H1 (cell line): ENCODE data around the gene CTCF. TPM values are rescaled to one million over a fixed set of nuclear protein-coding genes. Genes with fewer than 3 reads are reported as not detected.

Source experiments
- CTCF ChIA-PET: fragments of 300-600 bp; sonication (Branson Sonifier 250); formaldehyde crosslinking; loops from one replicate; lab custom pipeline; 2021; ENCODE audit not compliant: partially characterized antibody; lab: Charles Lee
- POLR2A ChIA-PET: fragments of 300-600 bp; sonication (Branson Sonifier 250); formaldehyde crosslinking; loops from one replicate; lab custom pipeline; 2021; ENCODE audit warnings: inconsistent platforms; ENCODE audit not compliant: partially characterized antibody; lab: Charles Lee
- DNase-seq, 2 experiments: peaks; one replicate each; pipeline versions ENCODE4 v3.0.0 to v3.0.0-alpha.2; 2010 to 2022; ENCODE audit warnings: low spot score in 2 of 2, low read depth in 1 of 2, mixed read lengths in 1 of 2
- FAIRE-seq: peaks from 2 replicates; lab custom pipeline; 2011; peaks lifted over from hg19 to GRCh38; lab: Jason Lieb, UNC
- H2AFZ ChIP-seq: 2 replicates; pipeline ENCODE4 v1.8.1; 2012; ENCODE audit warnings: low read length, inconsistent platforms
- H2AK5ac ChIP-seq: 2 replicates; pipeline ENCODE4 v1.6.1; 2013; ENCODE audit warnings: low read depth, low read length
- H2BK120ac ChIP-seq: replicated peaks from 2 replicates; pipeline ENCODE3; 2013; ENCODE audit warnings: low read depth, low read length, inconsistent platforms
- H2BK12ac ChIP-seq: 2 replicates; pipeline ENCODE4 v1.6.1; 2013; ENCODE audit warnings: low read depth, low read length
- H2BK15ac ChIP-seq: 2 replicates; pipeline ENCODE4 v1.6.1; 2013; ENCODE audit warnings: low read length
- H2BK20ac ChIP-seq: 2 replicates; pipeline ENCODE4 v1.6.1; 2013; ENCODE audit warnings: low read length
- H2BK5ac ChIP-seq: 2 replicates; pipeline ENCODE4 v1.6.1; 2013; ENCODE audit warnings: low read depth, low read length
- H3K14ac ChIP-seq: 2 replicates; pipeline ENCODE4 v1.6.1; 2013; ENCODE audit warnings: inconsistent platforms; ENCODE audit not compliant: insufficient read length
- H3K18ac ChIP-seq: 2 replicates; pipeline ENCODE4 v1.6.1; 2013; ENCODE audit warnings: low read length; ENCODE audit errors: extremely low read depth
- H3K23ac ChIP-seq: 2 replicates; pipeline ENCODE4 v1.6.1; 2013; ENCODE audit warnings: inconsistent platforms; ENCODE audit not compliant: insufficient read length
- H3K23me2 ChIP-seq: 2 replicates; pipeline ENCODE4 v1.6.1; 2013; ENCODE audit warnings: low read depth, low read length
- H3K27ac ChIP-seq: 2 replicates; pipeline ENCODE4 v1.6.1; 2011; ENCODE audit warnings: low read depth, low read length, inconsistent platforms
- H3K27me3 ChIP-seq, 4 experiments: replicated peaks in 1 of 4; 1 replicate in 1 of 4; 2 replicates in 3 of 4; pipeline versions ENCODE4 v1.6.1 to v1.8.1; 2011 to 2013; ENCODE audit warnings: low read length in 3 of 4, mild to moderate bottlenecking in 3 of 4, inconsistent platforms in 2 of 4, mixed read lengths in 2 of 4, moderate library complexity in 1 of 4; ENCODE audit not compliant: control insufficient read depth in 3 of 4, insufficient read depth in 3 of 4; ENCODE audit errors: extremely low read depth in 1 of 4
- H3K36me3 ChIP-seq, 4 experiments: 2 replicates each; pipeline versions ENCODE4 v1.6.1 to v1.8.1; 2011 to 2013; ENCODE audit warnings: mild to moderate bottlenecking in 4 of 4, low read length in 3 of 4, moderate library complexity in 2 of 4, control low read depth in 1 of 4, inconsistent platforms in 1 of 4; ENCODE audit not compliant: insufficient read depth in 4 of 4, control insufficient read depth in 2 of 4
- H3K4ac ChIP-seq: replicated peaks from 2 replicates; pipeline ENCODE3; 2013; ENCODE audit warnings: low read length, low read depth, mixed read lengths, inconsistent platforms; ENCODE audit not compliant: insufficient read length
- H3K4me1 ChIP-seq, 4 experiments: replicated peaks in 1 of 4; 1 replicate in 1 of 4; 2 replicates in 3 of 4; pipeline versions ENCODE4 v1.6.1 to v1.8.1; 2011 to 2013; ENCODE audit warnings: low read length in 3 of 4, inconsistent platforms in 2 of 4, mixed read lengths in 1 of 4; ENCODE audit not compliant: insufficient read depth in 4 of 4, control insufficient read depth in 3 of 4
- H3K4me2 ChIP-seq, 2 experiments: 2 replicates each; pipeline versions ENCODE4 v1.6.1 to v1.8.1; 2011 to 2013; ENCODE audit warnings: low read depth in 2 of 2, low read length in 2 of 2, control low read depth in 1 of 2, inconsistent platforms in 1 of 2, mild to moderate bottlenecking in 1 of 2; ENCODE audit not compliant: insufficient read depth in 1 of 2
- H3K4me3 ChIP-seq, 4 experiments: fragments of 200-600, 300-600 bp in 1 of 4; sonication (generic), shearing (Covaris generic), sonication (Bioruptor Twin) in 1 of 4; 2 replicates each; pipeline versions ENCODE4 v1.5.1 to v1.8.1; 2011 to 2016; ENCODE audit warnings: low read length in 4 of 4, low read depth in 3 of 4, control low read depth in 2 of 4, inconsistent platforms in 2 of 4, mild to moderate bottlenecking in 2 of 4, mixed read lengths in 1 of 4, moderate library complexity in 1 of 4; ENCODE audit not compliant: insufficient read depth in 2 of 4; ENCODE audit errors: extremely low read depth in 1 of 4
- H3K56ac ChIP-seq: replicated peaks from 2 replicates; pipeline ENCODE3; 2013; ENCODE audit warnings: low read depth, mild to moderate bottlenecking, mixed read lengths, low read length, inconsistent platforms; ENCODE audit not compliant: insufficient read length
- H3K79me1 ChIP-seq: 2 replicates; pipeline ENCODE4 v1.6.1; 2013; ENCODE audit warnings: low read depth, low read length, control low read depth
- H3K79me2 ChIP-seq, 2 experiments: 2 replicates each; pipeline versions ENCODE4 v1.6.1 to v1.8.1; 2012 to 2013; ENCODE audit warnings: low read length in 2 of 2, mild to moderate bottlenecking in 2 of 2, inconsistent platforms in 1 of 2; ENCODE audit not compliant: insufficient read depth in 2 of 2, control insufficient read depth in 1 of 2
- H3K9ac ChIP-seq, 4 experiments: replicated peaks in 1 of 4; 1 replicate in 1 of 4; 2 replicates in 3 of 4; pipeline versions ENCODE4 v1.6.1 to v1.8.1; 2011 to 2013; ENCODE audit warnings: low read depth in 3 of 4, low read length in 3 of 4, control low read depth in 2 of 4, mild to moderate bottlenecking in 2 of 4, moderate library complexity in 2 of 4, inconsistent platforms in 1 of 4; ENCODE audit errors: extremely low read depth in 1 of 4
- H3K9me3 ChIP-seq, 2 experiments: 2 replicates each; pipeline versions ENCODE4 v1.6.1 to v1.8.1; 2012 to 2013; ENCODE audit warnings: mild to moderate bottlenecking in 2 of 2, moderate library complexity in 2 of 2, control low read depth in 1 of 2, inconsistent platforms in 1 of 2, low read depth in 1 of 2, low read length in 1 of 2, mixed read lengths in 1 of 2; ENCODE audit not compliant: insufficient read depth in 2 of 2
- H4K20me1 ChIP-seq, 2 experiments: replicated peaks in 1 of 2; 2 replicates each; pipeline versions ENCODE3 to v1.8.1; 2011 to 2013; ENCODE audit warnings: inconsistent platforms in 2 of 2, low read length in 2 of 2, mild to moderate bottlenecking in 1 of 2; ENCODE audit not compliant: insufficient read depth in 2 of 2, control insufficient read depth in 1 of 2
- H4K5ac ChIP-seq: 2 replicates; pipeline ENCODE4 v1.6.1; 2013; ENCODE audit warnings: low read length, low read depth, mixed read lengths, inconsistent platforms; ENCODE audit not compliant: insufficient read length
- H4K8ac ChIP-seq: 2 replicates; pipeline ENCODE4 v1.8.0; 2013; ENCODE audit warnings: mild to moderate bottlenecking, moderate library complexity, low read length, inconsistent platforms; ENCODE audit not compliant: insufficient read depth; ENCODE audit errors: extremely low read depth
- H4K91ac ChIP-seq: replicated peaks from 2 replicates; pipeline ENCODE3; 2013; ENCODE audit warnings: low read length, mixed read lengths, inconsistent platforms; ENCODE audit not compliant: insufficient read length
- CBX5 ChIP-seq: fragments of 300-800, 300-1000 bp; sonication (generic); IDR thresholded peaks from 2 replicates; pipeline ENCODE4 v1.7.1; 2016; ENCODE audit warnings: antibody characterized with exemption, low read length, low read depth
- CBX8 ChIP-seq: fragments of 300-800, 300-1000 bp; sonication (generic); IDR thresholded peaks from 2 replicates; pipeline ENCODE4 v1.7.1; 2016; ENCODE audit warnings: low read depth, low read length, borderline replicate concordance
- EZH2 ChIP-seq: fragments of 200-600 bp; sonication (generic); IDR thresholded peaks from 2 replicates; pipeline ENCODE4 v1.7.1; 2012; ENCODE audit warnings: low read depth, mild to moderate bottlenecking, moderate library complexity, low read length, inconsistent platforms; ENCODE audit not compliant: severe bottlenecking
- JUN ChIP-seq: IDR thresholded peaks from 2 replicates; pipeline ENCODE4 v1.6.1; 2011; ENCODE audit warnings: low read depth, mild to moderate bottlenecking, improper control_type of control experiment, low read length
- MAFK ChIP-seq: IDR thresholded peaks from 2 replicates; pipeline ENCODE4 v1.6.1; 2012; ENCODE audit warnings: low read depth, mild to moderate bottlenecking, improper control_type of control experiment, low read length
- NRF1 ChIP-seq: IDR thresholded peaks from 2 replicates; pipeline ENCODE4 v1.6.1; 2011; ENCODE audit warnings: mild to moderate bottlenecking, low read depth, low read length, improper control_type of control experiment
- PHF8 ChIP-seq: fragments of 200-600 bp; sonication (generic); conservative IDR thresholded peaks from 2 replicates; pipeline ENCODE4 v1.7.1; 2012; ENCODE audit warnings: low read depth, mild to moderate bottlenecking, inconsistent platforms, low read length, moderate library complexity
- RBBP5 ChIP-seq: IDR thresholded peaks from 2 replicates; pipeline ENCODE4 v1.7.1; 2012; ENCODE audit warnings: low read depth, mild to moderate bottlenecking, inconsistent platforms, low read length, moderate library complexity, borderline replicate concordance
- SIRT6 ChIP-seq: IDR thresholded peaks from one replicate; pipeline ENCODE4 v1.7.1; 2012; ENCODE audit warnings: low read length, inconsistent platforms
- ZNF274 ChIP-seq: IDR thresholded peaks from 2 replicates; pipeline ENCODE4 v1.7.0; 2012; ENCODE audit warnings: low read length, borderline replicate concordance; ENCODE audit errors: extremely low read depth
- WGBS, 2 experiments: shearing (Covaris generic) in 1 of 2; methylation state at CpG; one replicate each; pipeline versions ENCODE4 v1.1.6 to v1.1.7; 2013 to 2015; ENCODE audit warnings: low lambda C conversion rate in 2 of 2, mixed read lengths in 2 of 2, inconsistent platforms in 1 of 2, low coverage in 1 of 2, missing lambda C conversion rate in 1 of 2; ENCODE audit not compliant: insufficient replicate concordance in 2 of 2, insufficient coverage in 1 of 2, insufficient read length in 1 of 2; ENCODE audit errors: extremely low coverage in 1 of 2, missing lambda C conversion rate in 1 of 2; 5-methylcytosine and 5-hydroxymethylcytosine counted together
- polyA plus RNA-seq, 7 experiments: library from polyadenylated mRNA; depleted of rRNA in 3 of 7; stranded (reverse) in 5 of 7; unstranded in 2 of 7; fragments of >200 nt in 5 of 7; fragments of 200-250 nt in 2 of 7; gene quantifications; 1 replicate in 5 of 7; 2 replicates in 1 of 7; 4 replicates in 1 of 7; pipeline versions ENCODE4 v1.2.1 to v1.2.3, GENCODE V29; 2011 to 2013; ENCODE audit warnings: missing spikeins in 2 of 7, mixed read lengths in 2 of 7
- total RNA-seq: library from RNA; stranded (reverse); fragmentation: NEBNext Ultra II Directional; extraction: Animal tissue kit (Norgen Biotek cat#: 25700); gene quantifications from 2 replicates; pipeline ENCODE4 v1.2.1, GENCODE V29; 2021

CTCF gene
- total and polyA plus RNA-seq, 2 of the 8 experiments (the other 6 are each of a cell fraction or from before 2014, with no cell fraction given) = 32.4 to 66.0 TPM

- DNase-seq (no peak), FAIRE-seq (no peak)
- Histone ChIP-seq H3K18ac (no peak overlapping the region), H3K27me3 (no peaks in the 10 kb centered on the region; a peak in 2 of 7 replicates), H3K23me2 (no peaks in the 10 kb centered on the region), H3K14ac (no peak overlapping the region), H3K9ac (no peak overlapping the region), H4K8ac (no peak overlapping the region), H3K79me2 (peaks cover 0 to 3% of the 10 kb centered on the region in 2 experiments; a peak in 1 of 4 replicates), H2AK5ac (no peak overlapping the region), H2BK5ac (0 out of 2 replicates have a peak overlapping the region, but pooled peaks have one; percentile 16), H3K4ac (no peak overlapping the region), H2BK20ac (no peak overlapping the region), H3K56ac (no peak overlapping the region), H3K4me1 (peaks cover 0 to 4% (median 2%) of the 10 kb centered on the region in 4 experiments; a peak in 3 of 7 replicates), H3K9me3 (no peaks in the 10 kb centered on the region), H3K23ac (no peak overlapping the region), H4K20me1 (peaks cover 2 to 9% of the 10 kb centered on the region in 2 experiments), H3K4me2 (no peak overlapping the region), H3K79me1 (peaks cover 2% of the 10 kb centered on the region; the same call in 1 of the 2 replicates), H4K91ac (no peak overlapping the region), H4K5ac (no peak overlapping the region), H3K4me3 (no peak overlapping the region), H2BK120ac (no peak overlapping the region)
- ChIA-PET CTCF (interaction anchor here (0.6 to 10.6 kb wide), 14 partner anchors 11 to 117 kb away, joined by 3 to 165 read pairs (median 10); partner anchors contain the start of genes C16orf86, CARMIL2, CTCF and ENKD1), POLR2A (interaction anchor here (0.6 to 11.9 kb wide), 7 partner anchors 9 to 112 kb away, joined by 3 to 105 read pairs (median 5); partner anchors contain the start of genes ACD, CARMIL2, CTCF and PARD6A)
- 92% methylated on average over 4 of the region's 4 CpGs; no CpG with 5 or more reads in 1 of the 2 experiments for WGBS, 2 experiments
- TF ChIP-seq RBBP5 (no peak), JUN (no peak), MAFK (no peak), CBX5 (no peak), EZH2 (no peak), SIRT6 (no peak), NRF1 (no peak), PHF8 (no peak), CBX8 (no peak), ZNF274 (no peak)
- TF ChIP-seq, all 59 proteins: peak for 0
- Histone ChIP-seq H2BK15ac (no peak overlapping the region), H2AFZ (no peak overlapping the region), H3K27ac (no peak overlapping the region), H3K36me3 (0 out of 8 replicates have a peak, but pooled peaks cover 0 to 3% (median 0%) of the 10 kb centered on the region in 4 experiments), H2BK12ac (no peak overlapping the region)
These were observed 13.8 kb upstream of the CTCF start for GRCh38 chr16:67548265-67549126.
